IMR-90 (cell line): Measurements from ENCODE around the gene PNPLA1. TPM values are rescaled to one million over a fixed set of nuclear protein-coding genes. Genes with fewer than 3 reads are reported as not detected.

ENCODE experiments used
- ATAC-seq: fragments of 200-7000 bp; cut with Tn5 transposase; 2 replicates; pipeline ENCODE4 v1.9.1; 2020; ENCODE audit warnings: low read depth, mild to moderate bottlenecking, moderate library complexity
- BruUV-seq: library from RNA; stranded (reverse); fragments of 400-500 nt; replicated peaks from 2 replicates; lab custom pipeline; 2021; lab: Mats Ljungman, UMichigan
- CTCF ChIA-PET: fragments of 300-600 bp; formaldehyde crosslinking; extraction: SDS; loops from one replicate; lab custom pipeline; 2021; ENCODE audit warnings: antibody characterized with exemption; lab: Yijun Ruan, JAX
- POLR2A ChIA-PET: fragments of 300-600 bp; sonication (Branson Sonifier 250); formaldehyde crosslinking; loops from one replicate; lab custom pipeline; 2022; ENCODE audit warnings: antibody characterized with exemption; ENCODE audit not compliant: unreplicated experiment; lab: Charles Lee
- DNase-seq: peaks from one replicate; pipeline ENCODE4 v3.0.0; 2013
- H2AFZ ChIP-seq: replicated peaks from 2 replicates; pipeline ENCODE3; 2013; ENCODE audit warnings: low read length, mild to moderate bottlenecking; ENCODE audit not compliant: poor library complexity
- H2AK5ac ChIP-seq: 2 replicates; pipeline ENCODE4 v1.6.1; 2013; ENCODE audit warnings: low read depth, low read length, inconsistent platforms
- H2AK9ac ChIP-seq: replicated peaks from 2 replicates; pipeline ENCODE3; 2013; ENCODE audit warnings: mild to moderate bottlenecking, low read depth, low read length, moderate library complexity; ENCODE audit not compliant: poor library complexity
- H2BK120ac ChIP-seq: 2 replicates; pipeline ENCODE4 v1.6.1; 2013; ENCODE audit warnings: low read depth, low read length, inconsistent platforms
- H2BK15ac ChIP-seq: 3 replicates; pipeline ENCODE4 v1.6.1; 2013; ENCODE audit warnings: low read depth, low read length, inconsistent platforms
- H2BK20ac ChIP-seq: 2 replicates; pipeline ENCODE4 v1.6.1; 2013; ENCODE audit warnings: low read depth, mild to moderate bottlenecking, inconsistent platforms, low read length, moderate library complexity
- H2BK5ac ChIP-seq: 2 replicates; pipeline ENCODE4 v1.6.1; 2013; ENCODE audit warnings: mild to moderate bottlenecking, low read depth, low read length, inconsistent platforms; ENCODE audit not compliant: poor library complexity, severe bottlenecking
- H3K14ac ChIP-seq: replicated peaks from 2 replicates; pipeline ENCODE4 v1.6.1; 2013; ENCODE audit warnings: low read depth, low read length, inconsistent platforms
- H3K18ac ChIP-seq: 2 replicates; pipeline ENCODE4 v1.6.1; 2013; ENCODE audit warnings: low read depth, low read length, control low read depth
- H3K23ac ChIP-seq: 2 replicates; pipeline ENCODE4 v1.6.1; 2013; ENCODE audit warnings: low read depth, low read length, inconsistent platforms
- H3K27ac ChIP-seq: 2 replicates; pipeline ENCODE4 v1.5.1; 2013; ENCODE audit warnings: mild to moderate bottlenecking, control low read depth, low read length; ENCODE audit not compliant: insufficient read depth
- H3K27me3 ChIP-seq: 2 replicates; pipeline ENCODE4 v1.6.1; 2013; ENCODE audit warnings: low read length; ENCODE audit not compliant: control insufficient read depth, insufficient read depth
- H3K36me3 ChIP-seq: 2 replicates; pipeline ENCODE4 v1.6.1; 2013; ENCODE audit warnings: low read length, mixed read lengths; ENCODE audit not compliant: control insufficient read depth, insufficient read depth
- H3K4ac ChIP-seq: 2 replicates; pipeline ENCODE4 v1.6.1; 2013; ENCODE audit warnings: low read depth, low read length, inconsistent platforms
- H3K4me1 ChIP-seq: 2 replicates; pipeline ENCODE4 v1.6.1; 2013; ENCODE audit warnings: low read length, mixed read lengths; ENCODE audit not compliant: control insufficient read depth, insufficient read depth
- H3K4me2 ChIP-seq: 2 replicates; pipeline ENCODE4 v1.6.1; 2013; ENCODE audit warnings: low read depth, mild to moderate bottlenecking, control low read depth, low read length, moderate library complexity
- H3K4me3 ChIP-seq: 2 replicates; pipeline ENCODE4 v1.5.1; 2013; ENCODE audit warnings: low read depth, mild to moderate bottlenecking, control low read depth, low read length, moderate library complexity; ENCODE audit not compliant: insufficient read depth
- H3K56ac ChIP-seq: 2 replicates; pipeline ENCODE4 v1.6.1; 2013; ENCODE audit warnings: low read length, inconsistent platforms; ENCODE audit not compliant: insufficient read depth; ENCODE audit errors: extremely low read depth
- H3K79me1 ChIP-seq, 2 experiments: 2 replicates each; pipeline ENCODE4 v1.6.1; 2013; ENCODE audit warnings: low read length in 2 of 2, inconsistent platforms in 1 of 2, low read depth in 1 of 2
- H3K9ac ChIP-seq: 2 replicates; pipeline ENCODE4 v1.6.1; 2013; ENCODE audit warnings: low read depth, low read length, control low read depth
- H3K9me1 ChIP-seq: 2 replicates; pipeline ENCODE4 v1.6.1; 2013; ENCODE audit warnings: low read length, inconsistent platforms; ENCODE audit not compliant: insufficient read depth
- H3K9me3 ChIP-seq: 2 replicates; pipeline ENCODE4 v1.6.1; 2013; ENCODE audit warnings: low read length; ENCODE audit not compliant: control insufficient read depth, insufficient read depth
- H4K20me1 ChIP-seq: 2 replicates; pipeline ENCODE4 v1.6.1; 2013; ENCODE audit warnings: low read length, inconsistent platforms; ENCODE audit not compliant: insufficient read depth
- H4K5ac ChIP-seq: 2 replicates; pipeline ENCODE4 v1.6.1; 2013; ENCODE audit warnings: mild to moderate bottlenecking, low read depth, low read length, control low read depth
- H4K8ac ChIP-seq, 2 experiments: 2 replicates each; pipeline ENCODE4 v1.6.1; 2013; ENCODE audit warnings: low read depth in 2 of 2, low read length in 2 of 2, control low read depth in 1 of 2, inconsistent platforms in 1 of 2
- H4K91ac ChIP-seq: 2 replicates; pipeline ENCODE4 v1.6.1; 2013; ENCODE audit warnings: low read depth, low read length, inconsistent platforms; ENCODE audit not compliant: insufficient read depth
- CEBPB ChIP-seq: IDR thresholded peaks from 2 replicates; pipeline ENCODE4 v1.6.1; 2012; ENCODE audit warnings: low read depth, low read length, improper control_type of control experiment
- FOS ChIP-seq: fragments of 150-350 bp; IDR thresholded peaks from 2 replicates; pipeline ENCODE4 v1.6.1; 2016; ENCODE audit warnings: low read depth, low read length
- MAZ ChIP-seq: IDR thresholded peaks from 2 replicates; pipeline ENCODE4 v1.6.1; 2012; ENCODE audit warnings: low read depth, mild to moderate bottlenecking, low read length, improper control_type of control experiment, moderate library complexity, borderline replicate concordance
- MXI1 ChIP-seq: IDR thresholded peaks from 2 replicates; pipeline ENCODE4 v1.6.1; 2012; ENCODE audit warnings: low read depth, mild to moderate bottlenecking, low read length, moderate library complexity, borderline replicate concordance
- NFE2L2 ChIP-seq: fragments of 150-350 bp; IDR thresholded peaks from 2 replicates; pipeline ENCODE4 v1.6.1; 2016; ENCODE audit warnings: low read depth, mild to moderate bottlenecking, low read length
- POLR2A ChIP-seq: IDR thresholded peaks from 2 replicates; pipeline ENCODE4 v1.6.1; 2012; ENCODE audit warnings: mild to moderate bottlenecking, low read depth, low read length
- RAD21 ChIP-seq: IDR thresholded peaks from 2 replicates; pipeline ENCODE4 v1.6.1; 2012; ENCODE audit warnings: low read length, improper control_type of control experiment
- RCOR1 ChIP-seq: IDR thresholded peaks from 2 replicates; pipeline ENCODE4 v1.6.1; 2012; ENCODE audit warnings: mild to moderate bottlenecking, low read length, improper control_type of control experiment; ENCODE audit not compliant: insufficient replicate concordance
- SMC3 ChIP-seq: fragments of 150-350 bp; IDR thresholded peaks from 2 replicates; pipeline ENCODE4 v1.6.1; 2016; ENCODE audit warnings: low read depth, mild to moderate bottlenecking, antibody characterized with exemption, low read length, moderate library complexity
- WGBS, 2 experiments: methylation state at CpG; one replicate each; pipeline versions ENCODE4 v1.1.5 to v1.1.7; 2013; ENCODE audit warnings: missing lambda C conversion rate in 2 of 2; ENCODE audit not compliant: insufficient read length in 1 of 2; ENCODE audit errors: extremely low coverage in 2 of 2; 5-methylcytosine and 5-hydroxymethylcytosine counted together
- dilution Hi-C: fragments of 300-500 bp; cut with HindIII; formaldehyde crosslinking; loops from one replicate; pipeline ENCODE4 v1.14.3; 2018; ENCODE audit warnings: low sequenced_read_pairs; ENCODE audit not compliant: unreplicated experiment
- in situ Hi-C: fragments of 300-500 bp; cut with MboI; formaldehyde crosslinking; loops from 3 replicates; pipeline ENCODE4 v1.14.3; 2019; ENCODE audit warnings: low sequenced_read_pairs, inconsistent platforms, mixed read lengths
- intact Hi-C: fragments of 100-400 bp; cut with micrococcal nuclease; formaldehyde crosslinking; loops from 2 replicates; pipeline ENCODE4 v1.10.0; 2022
- polyA plus RNA-seq, 3 experiments: library from polyadenylated mRNA; depleted of rRNA; stranded (reverse); fragments of >200 nt; gene quantifications; 2 replicates each; pipeline ENCODE4 v1.2.3, GENCODE V29; 2012; ENCODE audit warnings: low replicate concordance in 1 of 3
- total RNA-seq: library from RNA; depleted of rRNA; stranded (reverse); fragments of >200 nt; gene quantifications from 2 replicates; pipeline ENCODE4 v1.2.3, GENCODE V29; 2012
- TF ChIP-seq, protein P1 (sequence below): fragments of 150-350 bp; IDR thresholded peaks from 2 replicates; pipeline ENCODE4 v1.6.1; 2017; ENCODE audit warnings: mild to moderate bottlenecking, antibody characterized with exemption, low read length, low read depth
- TF ChIP-seq, protein P2 (sequence below): conservative IDR thresholded peaks from 2 replicates; pipeline ENCODE4 v1.5.1; 2012; ENCODE audit warnings: mild to moderate bottlenecking, low read depth, low read length, improper control_type of control experiment

The PNPLA1 gene
- total and polyA plus RNA-seq, 2 of the 4 experiments (the other 2 are of a cell fraction), result not detected

DNA sequence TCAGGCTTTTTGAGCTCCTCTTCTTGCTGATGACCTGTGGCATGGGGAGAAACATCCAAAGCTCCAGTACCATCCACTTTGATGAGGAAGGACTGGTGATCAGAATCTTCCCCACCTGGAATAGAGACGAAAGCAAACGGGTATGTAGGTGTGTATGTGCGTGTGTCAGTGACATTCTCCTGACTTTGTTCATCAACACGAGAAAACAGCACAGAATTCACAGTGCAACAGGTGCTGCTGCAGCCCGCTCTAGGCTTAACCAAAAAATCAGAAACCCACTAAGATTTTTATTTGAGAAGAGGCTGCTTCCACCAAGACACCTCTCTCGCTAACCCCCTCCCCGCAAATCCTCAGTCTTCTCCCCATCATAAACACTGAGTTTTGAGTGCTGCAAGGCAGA lies 58.7 kb downstream of the PNPLA1 start:
- Histone ChIP-seq H2BK5ac (no peak overlapping the region), H2BK120ac (no peak overlapping the region), H3K9me3 (no peaks in the 10 kb centered on the region), H3K23ac (no peak overlapping the region), H2AK9ac (no peak overlapping the region), H2BK20ac (no peak overlapping the region), H3K4ac (no peak overlapping the region), H3K56ac (no peak overlapping the region), H2AK5ac (no peak overlapping the region), H4K91ac (no peak overlapping the region), H3K79me1 (no peaks in the 10 kb centered on the region), H3K4me1 (no peaks in the 10 kb centered on the region; the same call in 1 of the 2 replicates), H4K5ac (no peak overlapping the region), H4K8ac (no peak overlapping the region), H3K36me3 (no peaks in the 10 kb centered on the region), H3K14ac (no peak overlapping the region), H3K9me1 (0 out of 2 replicates have a peak, but pooled peaks cover 2% of the 10 kb centered on the region), H3K27me3 (peaks cover 80% of the 10 kb centered on the region), H3K4me3 (no peak overlapping the region), H4K20me1 (no peaks in the 10 kb centered on the region), H3K18ac (no peak overlapping the region), H2BK15ac (no peak overlapping the region), H3K27ac (no peak overlapping the region), H2AFZ (no peak overlapping the region), H3K9ac (no peak overlapping the region), H3K4me2 (no peak overlapping the region)
- no TSS peak for BruUV-seq
- ChIA-PET POLR2A (no interaction called here), CTCF (interaction anchor here (1.1 kb wide), 1 partner anchor 12 kb away, joined by 3 read pairs; no protein-coding TSS in a partner anchor)
- WGBS, 2 experiments, result no CpG with 5 or more reads among the region's 7 CpGs
- in situ Hi-C loops, result no loop called here
- DNase-seq (no peak), ATAC-seq (no peak)
- TF ChIP-seq MAZ (no peak), FOS (no peak), MXI1 (no peak), SMC3 (no peak), CEBPB (no peak), NFE2L2 (no peak), RAD21 (no peak), RCOR1 (no peak), POLR2A (no peak)
- TF ChIP-seq, protein P1, sequence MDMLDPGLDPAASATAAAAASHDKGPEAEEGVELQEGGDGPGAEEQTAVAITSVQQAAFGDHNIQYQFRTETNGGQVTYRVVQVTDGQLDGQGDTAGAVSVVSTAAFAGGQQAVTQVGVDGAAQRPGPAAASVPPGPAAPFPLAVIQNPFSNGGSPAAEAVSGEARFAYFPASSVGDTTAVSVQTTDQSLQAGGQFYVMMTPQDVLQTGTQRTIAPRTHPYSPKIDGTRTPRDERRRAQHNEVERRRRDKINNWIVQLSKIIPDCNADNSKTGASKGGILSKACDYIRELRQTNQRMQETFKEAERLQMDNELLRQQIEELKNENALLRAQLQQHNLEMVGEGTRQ, result no peak
- TF ChIP-seq, protein P2, sequence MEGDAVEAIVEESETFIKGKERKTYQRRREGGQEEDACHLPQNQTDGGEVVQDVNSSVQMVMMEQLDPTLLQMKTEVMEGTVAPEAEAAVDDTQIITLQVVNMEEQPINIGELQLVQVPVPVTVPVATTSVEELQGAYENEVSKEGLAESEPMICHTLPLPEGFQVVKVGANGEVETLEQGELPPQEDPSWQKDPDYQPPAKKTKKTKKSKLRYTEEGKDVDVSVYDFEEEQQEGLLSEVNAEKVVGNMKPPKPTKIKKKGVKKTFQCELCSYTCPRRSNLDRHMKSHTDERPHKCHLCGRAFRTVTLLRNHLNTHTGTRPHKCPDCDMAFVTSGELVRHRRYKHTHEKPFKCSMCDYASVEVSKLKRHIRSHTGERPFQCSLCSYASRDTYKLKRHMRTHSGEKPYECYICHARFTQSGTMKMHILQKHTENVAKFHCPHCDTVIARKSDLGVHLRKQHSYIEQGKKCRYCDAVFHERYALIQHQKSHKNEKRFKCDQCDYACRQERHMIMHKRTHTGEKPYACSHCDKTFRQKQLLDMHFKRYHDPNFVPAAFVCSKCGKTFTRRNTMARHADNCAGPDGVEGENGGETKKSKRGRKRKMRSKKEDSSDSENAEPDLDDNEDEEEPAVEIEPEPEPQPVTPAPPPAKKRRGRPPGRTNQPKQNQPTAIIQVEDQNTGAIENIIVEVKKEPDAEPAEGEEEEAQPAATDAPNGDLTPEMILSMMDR, result no peak
- intact Hi-C loops, result no loop called here
- dilution Hi-C loops, result no loop called here
